Suprapubic skin (tissue), 4 donors: ENCODE data around the gene ASB3.

Experiments
- POLR2A ChIP-seq, 2 donors: fragments of 450-650 bp; IDR thresholded peaks; one replicate each; pipeline ENCODE4 v1.6.1; 2017; ENCODE audit warnings: antibody characterized with exemption in 2 of 2, mild to moderate bottlenecking in 2 of 2, moderate library complexity in 2 of 2
- POLR2AphosphoS5 ChIP-seq, 3 donors: sonication (generic); formaldehyde crosslinking; IDR thresholded peaks; one replicate each; pipeline ENCODE4 v1.6.1; 2017; ENCODE audit warnings: antibody characterized with exemption in 3 of 3
- TF ChIP-seq, protein P1 (sequence below), 2 donors: fragments of 200-600 bp in 1 of 2; fragments of 450-650 bp in 1 of 2; sonication (generic) in 1 of 2; IDR thresholded peaks; one replicate each; pipeline ENCODE4 v1.5.1; 2016 to 2019; ENCODE audit warnings: antibody characterized with exemption in 2 of 2, mild to moderate bottlenecking in 1 of 2, moderate library complexity in 1 of 2

- TF ChIP-seq POLR2A (IDR thresholded peaks at IDR 0.05) (no peak), POLR2AphosphoS5 (IDR thresholded peaks at IDR 0.05) (no peak)
- TF ChIP-seq, protein P1, sequence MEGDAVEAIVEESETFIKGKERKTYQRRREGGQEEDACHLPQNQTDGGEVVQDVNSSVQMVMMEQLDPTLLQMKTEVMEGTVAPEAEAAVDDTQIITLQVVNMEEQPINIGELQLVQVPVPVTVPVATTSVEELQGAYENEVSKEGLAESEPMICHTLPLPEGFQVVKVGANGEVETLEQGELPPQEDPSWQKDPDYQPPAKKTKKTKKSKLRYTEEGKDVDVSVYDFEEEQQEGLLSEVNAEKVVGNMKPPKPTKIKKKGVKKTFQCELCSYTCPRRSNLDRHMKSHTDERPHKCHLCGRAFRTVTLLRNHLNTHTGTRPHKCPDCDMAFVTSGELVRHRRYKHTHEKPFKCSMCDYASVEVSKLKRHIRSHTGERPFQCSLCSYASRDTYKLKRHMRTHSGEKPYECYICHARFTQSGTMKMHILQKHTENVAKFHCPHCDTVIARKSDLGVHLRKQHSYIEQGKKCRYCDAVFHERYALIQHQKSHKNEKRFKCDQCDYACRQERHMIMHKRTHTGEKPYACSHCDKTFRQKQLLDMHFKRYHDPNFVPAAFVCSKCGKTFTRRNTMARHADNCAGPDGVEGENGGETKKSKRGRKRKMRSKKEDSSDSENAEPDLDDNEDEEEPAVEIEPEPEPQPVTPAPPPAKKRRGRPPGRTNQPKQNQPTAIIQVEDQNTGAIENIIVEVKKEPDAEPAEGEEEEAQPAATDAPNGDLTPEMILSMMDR (IDR thresholded peaks at IDR 0.05), result no peak
Observed at GRCh38 chr2:53725662-53726061, 61.1 kb downstream of the ASB3 start.
